Activated T-helper 1 cell treated with Interleukin-2 at 50 U/mL for 16 hours (primary cell): ENCODE measurements around the gene ZNF678.
"Not testable (repeated sequence)": the region's sequence is repeated elsewhere in the genome, so short reads cannot be mapped to it uniquely, and the experiment has no call there.

Source experiments
- DNase-seq: peaks from one replicate; pipeline ENCODE4 v3.0.0-alpha.2; 2020; ENCODE audit warnings: low read depth

Gene ZNF678

DNA sequence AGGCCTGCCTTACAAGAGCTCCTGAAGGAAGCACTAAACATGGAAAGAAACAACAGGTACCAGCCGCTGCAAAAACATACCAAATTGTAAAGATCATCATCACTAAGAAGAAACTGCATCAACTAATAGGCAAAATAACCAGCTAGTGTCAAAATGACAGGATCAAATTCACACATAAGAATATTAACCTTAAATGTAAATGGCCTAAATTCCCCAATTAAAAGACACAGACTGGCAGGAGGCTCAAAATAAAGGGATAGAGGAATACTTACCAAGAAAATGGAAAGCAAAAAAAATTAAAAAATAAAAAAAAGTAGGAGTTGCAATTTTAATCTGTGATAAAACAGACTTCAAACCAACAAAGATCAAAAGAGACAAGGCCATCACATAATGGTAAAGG lies 11.5 kb upstream of the ZNF678 start:
- not testable (repeated sequence) for DNase-seq

DNA sequence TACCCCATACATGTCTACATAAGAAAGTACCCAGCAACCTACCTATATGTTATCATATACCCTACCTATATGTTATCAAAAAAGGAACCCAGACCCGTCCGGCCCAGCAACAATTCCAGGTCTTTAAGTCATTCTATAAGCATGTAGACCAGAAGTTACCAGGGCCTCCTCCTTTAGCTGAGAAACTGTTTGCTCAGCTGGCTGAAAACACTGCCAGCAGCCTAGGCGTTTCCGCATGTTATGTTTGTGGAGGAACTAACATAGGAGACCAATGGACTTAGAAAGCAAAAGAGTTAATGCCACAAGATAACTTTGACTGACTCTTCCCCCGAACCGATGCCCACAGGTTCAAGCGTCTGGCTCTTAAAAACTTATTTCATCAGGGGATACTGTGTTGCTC lies 7.1 kb upstream of the ZNF678 start:
- DNase-seq, result no peak

DNA sequence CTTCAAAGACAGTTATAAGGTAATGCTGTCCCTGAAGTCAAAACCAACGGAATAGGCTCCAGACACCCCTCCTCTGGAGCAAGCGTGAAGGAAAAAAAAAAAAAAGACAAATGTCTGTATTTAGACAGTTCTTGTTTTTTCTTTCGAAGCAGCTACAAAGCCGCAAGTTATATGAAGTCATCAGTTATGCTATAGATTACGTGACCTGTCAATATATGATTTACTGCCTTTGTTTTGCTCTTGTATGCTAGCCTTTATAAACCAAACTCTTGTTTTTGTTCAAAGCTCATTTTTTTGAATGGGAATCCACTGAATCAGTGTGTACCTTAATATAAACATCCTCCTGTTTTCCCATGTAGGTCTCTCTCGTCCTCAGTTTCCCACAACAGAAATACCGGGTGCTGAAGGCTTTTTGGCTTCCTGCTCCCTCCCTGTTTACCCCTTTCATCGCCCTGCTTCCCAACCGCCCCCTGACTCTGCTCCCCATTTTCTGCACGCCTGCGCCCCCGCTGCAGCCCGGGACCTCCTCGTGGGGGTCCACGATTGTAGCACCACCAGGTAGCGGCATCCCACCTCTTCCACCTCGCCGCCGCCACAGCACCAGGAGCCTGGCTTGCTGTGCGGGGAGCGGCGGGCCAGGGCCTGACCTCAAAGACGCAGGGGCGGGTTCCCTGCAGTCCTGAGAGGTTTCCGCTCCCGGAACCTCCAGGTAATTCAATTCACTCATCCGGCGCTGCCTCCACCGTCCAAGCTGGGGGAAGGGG lies 5.2 kb upstream of the ZNF678 start:
- DNase-seq, result no peak

DNA sequence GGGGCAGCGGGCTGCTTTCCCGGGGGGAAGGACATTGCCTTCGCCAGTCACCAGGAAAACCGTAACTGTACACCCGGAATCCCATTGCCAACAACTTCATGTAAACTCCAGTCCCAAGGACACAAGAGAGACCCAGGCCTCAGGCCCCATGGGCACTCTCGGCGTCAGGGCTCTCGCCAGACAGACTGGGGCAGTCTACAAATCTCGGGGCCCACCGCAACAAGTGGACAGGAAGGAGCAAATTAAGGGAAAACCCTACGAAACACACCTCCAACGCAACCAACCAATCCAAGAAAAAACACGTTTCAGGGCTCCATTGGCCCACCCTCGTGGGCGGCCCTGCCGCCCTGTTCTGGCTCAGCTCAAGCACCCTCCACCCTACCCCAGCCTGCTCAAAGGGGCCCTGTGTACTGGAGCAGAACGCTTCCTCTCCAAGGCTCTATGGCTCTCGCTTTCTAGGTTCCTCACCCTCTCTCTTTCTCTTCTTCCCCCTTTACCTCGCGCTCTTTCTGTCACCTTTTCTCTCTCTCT lies 4.6 kb upstream of the ZNF678 start:
- DNase-seq, result no peak

DNA sequence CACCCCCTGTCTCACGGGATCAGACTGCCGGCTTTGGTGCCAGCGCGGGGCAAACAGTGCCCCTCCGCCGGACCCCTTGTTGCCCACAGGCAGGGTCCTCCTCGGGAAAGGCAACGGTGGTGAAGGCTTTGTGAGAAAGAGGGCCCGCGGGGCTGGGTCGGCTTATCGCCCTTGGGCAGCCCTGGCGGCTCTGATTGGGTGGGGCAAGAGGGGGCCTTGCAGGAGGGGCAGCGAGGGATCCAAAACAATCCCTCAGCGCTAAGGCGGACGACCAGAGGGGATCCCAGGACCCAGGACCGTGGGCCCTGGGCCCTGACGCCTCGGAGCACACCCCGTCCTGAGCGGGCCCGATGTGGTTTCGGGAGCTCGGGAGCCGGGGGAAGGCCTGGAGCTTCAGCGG lies 3.9 kb upstream of the ZNF678 start:
- no peak for DNase-seq

DNA sequence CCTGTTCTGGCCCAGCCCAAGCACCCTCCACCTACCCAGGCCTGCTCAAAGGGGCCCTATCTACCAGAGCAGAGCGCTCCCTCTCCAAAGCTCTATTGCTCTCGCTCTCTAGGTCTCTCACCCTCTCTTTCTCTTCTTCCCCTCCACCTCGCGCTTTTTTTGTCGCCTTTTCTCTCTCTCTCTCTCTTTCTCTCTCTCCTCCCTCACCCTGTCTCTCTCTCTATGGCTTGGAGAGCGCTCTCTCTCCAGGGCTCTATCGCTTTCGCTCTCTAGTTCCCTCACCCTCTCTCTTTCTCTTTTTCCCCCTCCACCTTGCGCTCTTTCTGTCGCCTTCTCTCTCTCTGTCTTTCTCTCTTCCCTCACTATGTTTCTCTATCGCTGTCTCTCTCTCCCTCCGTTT lies 3.4 kb upstream of the ZNF678 start:
- no peak for DNase-seq

DNA sequence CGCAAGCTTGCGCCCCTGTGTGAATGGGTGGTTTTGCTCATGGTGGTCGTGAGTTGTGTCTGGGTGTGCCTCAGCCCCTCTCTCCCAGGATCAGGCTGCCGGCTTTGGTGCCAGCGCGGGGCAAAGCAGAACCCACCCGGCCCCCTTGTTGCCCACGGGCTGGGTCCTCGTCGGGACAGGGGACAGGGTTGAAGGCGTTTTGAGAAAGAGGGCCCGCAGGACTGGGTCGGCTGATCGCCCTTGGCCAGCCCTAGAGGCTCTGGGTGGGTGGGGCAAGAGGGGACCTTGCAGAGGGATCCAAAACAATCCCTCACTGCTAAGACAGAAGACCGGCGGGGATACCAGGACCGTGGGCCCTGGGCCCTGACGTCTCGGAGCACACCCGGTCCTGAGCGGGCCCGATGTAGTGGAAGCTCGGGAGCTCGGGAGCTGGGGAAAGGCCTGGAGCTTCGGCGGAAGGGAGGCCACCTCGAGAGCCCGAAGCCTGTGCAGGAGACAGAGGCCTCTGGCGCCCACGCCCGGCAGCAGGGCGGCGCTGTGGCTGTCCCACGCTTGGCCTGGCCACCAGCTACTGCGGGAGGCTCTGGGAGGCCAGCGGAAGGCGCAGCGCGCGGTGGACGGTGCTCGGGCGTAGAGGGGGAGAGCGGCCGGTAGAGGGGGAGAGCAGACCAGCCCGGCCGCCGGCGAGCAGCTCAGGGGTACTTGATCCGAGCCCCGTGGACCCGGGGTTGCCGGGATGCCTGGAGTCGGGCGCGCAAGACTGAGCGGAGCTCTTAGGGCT lies 2.8 kb upstream of the ZNF678 start:
- DNase-seq, result no peak

DNA sequence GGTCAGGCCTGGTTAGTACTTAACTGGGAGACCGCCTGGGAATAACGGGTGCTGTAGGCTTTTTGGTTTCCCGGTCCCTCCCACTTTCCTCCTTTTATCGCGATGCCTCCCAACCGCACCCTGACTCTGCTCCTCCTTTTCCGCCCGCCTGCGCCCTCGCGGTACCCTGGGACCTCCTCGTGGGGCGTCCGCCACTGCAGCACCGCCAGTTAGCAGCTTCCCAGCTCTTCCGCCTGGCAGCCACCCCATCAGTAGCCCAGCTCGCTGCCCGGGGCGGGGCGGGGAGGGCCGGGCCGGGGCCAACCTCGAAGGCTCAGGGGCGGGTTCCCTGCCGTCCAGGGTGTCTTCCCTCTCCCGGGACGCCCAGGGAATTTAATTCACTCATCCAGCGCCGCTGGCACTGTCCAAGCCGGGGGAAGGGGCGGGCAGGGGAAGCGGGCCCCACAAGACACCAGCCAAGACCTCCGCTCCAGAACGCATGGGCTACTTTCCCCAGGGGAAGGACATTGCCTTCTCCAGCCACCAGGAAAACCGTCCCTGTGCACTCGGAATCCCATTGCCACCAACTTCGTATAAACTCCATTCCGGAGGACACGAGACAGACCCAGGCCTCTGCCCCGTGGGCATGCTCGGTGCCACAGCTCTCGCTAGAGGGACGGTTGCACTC lies 2.0 kb upstream of the ZNF678 start:
- DNase-seq, result no peak

DNA sequence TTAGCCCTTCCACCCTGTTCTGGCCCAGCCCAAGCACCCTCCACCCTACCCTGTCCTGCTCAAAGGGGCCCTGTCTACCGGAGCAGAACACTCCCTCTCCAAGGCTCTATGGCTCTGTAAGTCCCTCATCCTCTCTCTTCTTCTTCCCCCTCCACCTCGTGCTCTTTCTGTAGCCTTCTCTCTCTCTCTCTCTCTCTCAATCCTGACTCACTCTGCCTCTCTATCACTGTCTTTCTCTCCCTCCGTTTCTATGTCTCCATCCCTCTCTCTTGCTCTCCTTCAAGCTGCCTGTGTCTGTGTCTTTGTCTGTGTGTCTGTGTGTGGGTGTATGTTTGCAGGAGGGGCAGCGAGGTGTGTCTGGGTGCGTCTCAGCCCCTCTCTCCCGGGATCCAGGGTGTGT lies 1.3 kb upstream of the ZNF678 start:
- DNase-seq, result no peak

DNA sequence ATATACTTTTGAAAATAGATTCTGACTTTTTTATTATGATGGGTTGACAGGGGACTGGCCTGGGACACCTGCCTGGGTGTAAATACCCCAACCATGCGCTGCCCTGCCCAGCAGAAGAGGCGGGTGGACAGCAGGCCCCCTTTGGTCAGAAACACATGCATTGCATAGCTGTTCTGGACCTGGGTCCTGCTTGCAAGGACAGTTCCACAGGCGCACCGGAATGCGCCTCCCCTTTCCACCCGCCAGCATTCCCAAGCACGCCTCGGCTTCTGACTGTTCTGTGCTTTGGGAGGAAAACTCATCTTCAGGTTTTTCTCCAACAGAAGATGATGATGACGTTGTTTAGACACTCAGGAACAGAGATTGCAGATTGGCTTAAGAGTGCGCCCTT lies 428 bp upstream of the ZNF678 start:
- no peak for DNase-seq

DNA sequence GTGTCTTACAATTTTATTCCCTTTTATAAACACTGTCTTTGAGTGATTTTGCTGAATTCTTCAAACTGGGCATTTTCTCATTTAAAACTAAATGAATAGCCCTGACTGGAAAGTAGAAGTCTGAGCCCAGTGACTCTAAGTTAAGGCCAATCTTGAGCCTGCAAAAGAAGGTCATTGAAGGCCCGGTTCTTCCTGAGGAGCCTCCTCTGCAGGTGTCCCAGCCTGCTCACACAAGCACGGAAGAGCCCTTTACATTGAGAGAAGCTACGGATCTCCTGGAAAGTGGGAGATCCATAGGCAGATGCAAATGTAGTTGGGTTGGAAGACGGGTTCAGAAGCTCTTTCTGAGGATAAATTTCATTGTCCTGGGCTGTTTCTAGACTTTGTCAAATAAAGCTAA lies 3.9 kb downstream of the ZNF678 start:
- no peak for DNase-seq

DNA sequence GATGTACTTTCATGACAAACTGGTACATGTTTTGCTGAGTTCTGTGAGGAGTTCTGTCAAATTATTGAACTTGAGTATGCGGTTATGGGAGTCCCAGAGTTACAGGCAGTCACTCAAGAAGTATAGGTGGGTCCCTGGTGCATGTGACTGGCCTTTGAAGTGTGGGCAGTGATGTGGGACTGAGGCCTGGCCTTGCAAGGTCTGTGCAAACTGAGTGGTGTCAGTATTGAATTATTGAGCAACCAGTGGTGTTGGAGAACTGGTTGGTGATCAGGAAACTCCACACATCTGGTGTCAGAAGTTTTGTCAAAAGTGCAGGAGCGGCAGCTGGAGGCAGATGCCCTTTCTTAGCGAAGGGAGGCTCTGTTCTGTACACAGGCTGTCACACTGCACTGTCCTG lies 5.2 kb downstream of the ZNF678 start:
- DNase-seq, result no peak

DNA sequence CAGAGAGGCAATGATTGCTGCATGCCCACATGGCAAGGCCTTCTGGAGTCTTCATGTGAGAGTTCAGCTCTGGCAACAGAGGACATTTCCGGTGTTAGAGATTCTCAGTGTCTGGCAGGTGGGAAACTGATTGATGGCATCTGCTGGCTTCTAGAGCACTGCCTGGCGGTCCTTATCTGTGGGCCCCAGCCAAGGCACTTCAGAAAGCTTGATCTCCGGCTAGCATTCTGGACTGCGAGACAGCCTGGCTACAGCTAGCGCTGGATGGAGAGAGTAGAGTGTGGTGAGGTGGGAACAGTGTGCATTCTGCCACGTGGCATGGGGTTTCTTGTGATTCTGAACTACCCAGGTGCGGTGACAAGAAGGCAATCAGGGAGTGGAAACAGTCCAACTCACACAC lies 9.4 kb downstream of the ZNF678 start:
- no peak for DNase-seq

DNA sequence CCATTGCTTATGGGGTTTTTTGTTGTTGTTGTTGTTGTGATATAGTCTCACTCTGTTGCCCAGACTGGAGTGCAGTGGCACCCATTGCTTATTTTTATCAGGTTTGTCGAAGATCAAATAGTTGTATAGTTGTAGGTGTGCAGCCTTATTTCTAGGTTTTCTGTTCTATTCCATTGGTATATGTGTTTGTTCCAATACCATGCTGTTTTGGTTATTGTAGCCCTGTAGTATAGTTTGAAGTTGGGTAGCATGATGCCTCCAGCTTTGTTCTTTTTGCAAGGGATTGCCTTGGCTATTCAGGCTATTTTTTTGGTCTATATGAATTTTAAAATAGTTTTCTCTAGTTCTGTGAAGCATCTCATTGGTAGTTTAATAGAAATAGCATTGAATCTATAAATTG lies 11.6 kb downstream of the ZNF678 start:
- no peak for DNase-seq

DNA sequence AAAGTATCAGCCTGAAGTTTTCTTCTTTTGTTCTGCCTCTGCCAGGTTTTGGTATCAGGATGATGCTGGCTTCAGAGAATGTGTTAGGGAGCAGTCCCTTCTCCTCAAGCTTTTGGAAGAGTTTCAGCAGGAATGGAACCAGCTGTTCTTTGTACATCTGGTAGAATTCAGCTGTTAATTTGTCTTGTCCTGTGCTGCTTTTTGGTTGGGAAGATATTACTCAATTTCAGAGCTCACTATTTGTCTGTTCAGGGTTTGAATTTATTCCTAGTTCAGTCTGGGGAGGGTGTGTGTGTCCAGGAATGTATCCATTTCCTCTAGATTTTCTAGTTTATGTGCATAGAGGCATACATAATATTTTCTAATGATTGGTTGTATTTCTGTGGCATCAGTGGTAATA lies 12.8 kb downstream of the ZNF678 start:
- DNase-seq, result no peak

DNA sequence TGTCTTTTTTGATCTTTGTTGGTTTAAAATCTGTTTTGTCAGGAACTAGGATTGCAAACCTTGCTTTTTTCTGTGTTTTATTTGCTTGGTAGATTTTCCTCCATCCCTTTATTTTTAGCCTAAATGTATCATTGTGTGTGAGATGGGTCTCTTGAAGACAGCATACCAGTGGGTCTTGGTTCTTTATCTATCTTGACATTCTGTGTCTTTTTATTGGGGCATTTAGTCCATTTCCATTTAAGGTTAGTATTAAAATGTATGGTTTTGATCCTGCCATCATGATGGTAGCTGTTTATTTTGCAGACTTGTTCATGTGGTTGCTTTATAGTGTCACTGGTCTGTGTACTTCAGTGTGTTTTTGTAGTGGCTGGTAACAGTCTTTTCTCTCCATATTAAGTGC lies 14.1 kb downstream of the ZNF678 start:
- no peak for DNase-seq

DNA sequence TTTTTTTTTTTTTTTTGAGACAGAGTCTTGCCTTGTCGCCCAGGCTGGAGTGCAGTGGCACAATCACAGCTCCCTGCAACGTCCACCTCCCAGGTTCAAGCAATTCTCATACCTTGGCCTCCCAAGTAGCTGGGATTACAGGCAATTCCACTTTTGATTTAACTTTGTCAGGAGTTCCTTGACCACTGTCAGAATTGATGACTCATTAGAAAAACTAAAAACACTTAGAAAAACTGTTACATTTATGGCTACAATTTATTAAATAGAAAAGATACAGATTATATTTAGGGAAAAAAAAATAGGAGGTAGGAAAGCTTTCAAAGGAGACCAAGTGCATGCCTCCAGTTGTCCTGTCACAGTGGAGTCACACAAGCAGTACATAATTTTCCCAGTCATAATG lies 20.0 kb downstream of the ZNF678 start:
- no peak for DNase-seq

DNA sequence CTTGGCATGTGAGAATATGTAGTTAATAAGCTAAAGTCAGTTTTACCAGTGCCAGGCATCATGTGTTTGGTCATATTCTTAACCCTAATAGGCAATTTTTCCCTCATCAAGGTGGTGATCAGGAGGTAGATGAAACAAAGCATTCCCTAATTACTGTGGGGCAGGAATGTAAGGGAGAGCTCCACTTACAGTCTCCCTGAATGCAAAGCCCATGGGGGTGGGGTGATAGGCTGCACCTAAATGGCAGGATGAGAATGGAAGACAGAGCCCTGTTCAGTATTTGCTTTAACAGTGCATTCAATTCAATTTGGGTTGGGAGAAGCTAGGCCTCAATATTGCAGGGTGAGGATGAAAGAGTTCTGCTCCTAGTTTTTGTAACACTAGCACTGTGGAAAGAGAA lies 23.4 kb downstream of the ZNF678 start:
- DNase-seq, result no peak

DNA sequence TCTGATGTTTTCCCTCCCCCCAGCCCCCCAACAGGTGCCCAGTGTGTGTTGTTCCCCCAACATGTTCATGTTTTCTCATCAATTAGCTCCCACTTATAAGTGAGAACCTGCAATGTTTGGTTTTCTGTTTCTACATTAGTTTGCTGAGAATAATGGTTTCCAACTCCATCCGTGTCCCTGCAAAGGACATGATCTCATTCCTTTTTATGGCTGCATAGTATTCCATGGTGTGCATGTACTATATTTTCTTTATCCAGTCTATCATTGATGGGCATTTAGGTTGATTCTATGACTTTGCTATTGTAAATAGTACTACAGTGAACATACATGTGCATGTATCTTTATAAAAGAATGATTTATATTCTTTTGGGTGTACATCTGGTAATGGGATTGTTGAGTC lies 24.6 kb downstream of the ZNF678 start:
- no peak for DNase-seq

DNA sequence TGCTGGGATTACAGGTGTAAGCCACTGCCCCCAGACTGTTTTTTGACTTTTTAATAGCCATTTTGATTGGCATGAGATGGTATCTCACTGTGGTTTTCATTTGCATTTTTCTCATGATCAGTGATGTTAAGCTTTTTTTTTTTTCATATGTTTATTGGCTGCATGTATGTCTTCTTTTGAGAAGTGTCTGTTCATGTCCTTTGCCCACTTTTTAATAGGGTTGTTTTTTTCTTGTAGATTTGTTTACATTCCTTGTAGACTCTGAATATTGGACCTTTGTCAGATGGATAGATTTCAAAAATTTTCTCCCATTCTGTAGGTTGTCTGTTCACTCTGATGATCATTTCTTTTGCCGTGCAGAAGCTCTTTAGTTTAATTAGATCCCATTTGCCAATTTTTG lies 25.4 kb downstream of the ZNF678 start:
- not testable (repeated sequence) for DNase-seq

DNA sequence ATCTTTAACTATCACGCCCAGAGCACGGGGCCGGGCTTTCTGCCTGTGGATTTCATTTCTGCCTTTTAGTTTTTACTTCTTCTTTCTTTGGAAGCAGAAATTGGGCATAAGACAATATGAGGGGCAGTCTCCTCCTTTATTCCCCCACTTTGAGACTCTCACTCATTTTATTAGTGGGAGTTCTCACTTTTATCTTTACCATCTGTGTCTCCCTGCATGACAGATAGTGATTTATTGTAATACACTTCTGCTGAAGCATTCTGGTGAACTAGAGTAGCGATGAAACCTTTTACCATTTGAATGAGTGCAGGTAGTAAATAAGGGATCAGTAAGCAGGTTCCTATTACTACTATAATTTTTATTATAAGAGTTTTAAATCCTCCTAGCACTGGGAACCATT lies 26.4 kb downstream of the ZNF678 start:
- DNase-seq, result not testable (repeated sequence)

DNA sequence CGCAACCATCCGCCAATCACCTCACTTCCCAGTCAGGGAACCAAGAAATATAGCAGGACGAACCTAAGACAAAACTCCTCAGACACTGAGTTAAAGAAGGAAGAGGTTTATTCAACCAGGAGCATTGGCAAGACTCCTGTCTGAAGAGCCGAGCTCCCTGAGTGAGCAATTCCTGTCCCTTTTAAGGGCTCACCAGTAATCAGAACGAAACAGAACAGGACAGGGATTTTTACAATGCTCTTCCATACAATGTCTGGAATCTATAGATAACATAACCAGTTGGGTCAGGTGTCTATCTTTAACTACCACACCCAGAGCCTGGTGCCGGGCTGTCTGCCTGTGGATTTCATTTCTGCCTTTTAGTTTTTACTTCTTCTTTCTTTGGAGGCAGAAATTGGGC lies 32.9 kb downstream of the ZNF678 start:
- DNase-seq, result not testable (repeated sequence)

DNA sequence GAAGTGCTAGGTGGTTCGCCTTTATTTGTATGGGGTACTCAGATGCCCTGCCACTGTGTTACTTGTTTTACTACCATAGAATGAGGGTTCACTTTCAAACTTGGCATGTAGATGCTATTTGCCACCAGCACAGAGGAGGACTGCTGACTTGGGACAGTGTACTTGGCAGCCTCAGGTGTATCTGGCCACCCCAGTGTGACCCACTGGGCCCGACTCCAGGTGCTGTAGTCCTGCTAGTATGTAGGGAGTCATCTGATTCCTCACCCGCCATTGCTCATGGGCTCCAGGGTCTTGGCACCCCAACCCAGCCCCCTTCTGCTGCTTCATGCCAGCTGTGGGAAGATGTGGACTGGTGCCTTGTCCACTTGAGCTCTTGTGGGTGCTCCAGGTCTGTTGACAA lies 40.0 kb downstream of the ZNF678 start:
- DNase-seq, result no peak
